HG03558 (cell line): ENCODE data around the gene HOXC6.

Experiments
- ATAC-seq: cut with Tn5 transposase; IDR thresholded peaks from one replicate; pipeline ENCODE4 v1.9.1; 2021; ENCODE audit warnings: moderate number of reproducible peaks; ENCODE audit not compliant: unreplicated experiment; ENCODE audit errors: extremely low read depth

HOXC6 gene

GRCh38 chr12:53989227-53990113 is 38.8 kb upstream of the HOXC6 start:
- no peak for ATAC-seq

DNA sequence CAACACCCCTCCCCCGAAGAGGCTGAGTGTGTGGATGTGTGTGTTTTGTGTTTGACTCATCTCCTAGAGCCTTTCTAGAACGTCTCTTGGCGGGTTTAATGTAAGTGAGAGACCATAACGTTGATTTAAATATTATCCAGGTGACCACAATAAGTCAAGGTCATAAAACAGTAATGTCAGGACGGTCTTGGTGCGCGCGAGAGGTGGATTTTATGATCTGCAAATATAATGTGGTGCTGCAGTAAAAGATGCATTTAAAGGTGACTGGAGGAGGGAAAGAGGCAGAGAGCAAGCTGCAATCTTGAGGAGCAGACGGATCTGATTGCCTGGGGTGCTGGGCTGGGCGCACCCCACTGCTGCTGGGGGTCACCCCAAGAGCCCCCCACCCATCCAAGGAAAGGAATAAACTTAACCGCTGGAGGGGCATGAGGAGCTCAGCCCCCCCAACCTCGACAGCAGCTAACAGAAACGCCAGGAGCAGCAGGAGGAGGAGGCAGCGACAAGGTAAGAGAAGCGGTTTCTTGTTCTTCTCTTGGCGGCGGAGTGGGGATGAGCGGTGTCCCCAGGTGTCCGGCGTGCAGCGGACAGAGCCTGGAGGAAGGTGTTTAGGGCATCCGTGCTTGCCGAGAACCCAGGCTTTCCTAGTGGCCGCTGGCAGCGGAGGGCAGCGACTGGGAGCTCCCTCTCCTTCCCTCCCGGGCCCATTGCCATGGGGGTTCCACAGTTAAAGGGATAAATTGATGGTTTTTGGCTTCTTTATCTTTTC is 37.7 kb upstream of the HOXC6 start:
- no peak for ATAC-seq

DNA sequence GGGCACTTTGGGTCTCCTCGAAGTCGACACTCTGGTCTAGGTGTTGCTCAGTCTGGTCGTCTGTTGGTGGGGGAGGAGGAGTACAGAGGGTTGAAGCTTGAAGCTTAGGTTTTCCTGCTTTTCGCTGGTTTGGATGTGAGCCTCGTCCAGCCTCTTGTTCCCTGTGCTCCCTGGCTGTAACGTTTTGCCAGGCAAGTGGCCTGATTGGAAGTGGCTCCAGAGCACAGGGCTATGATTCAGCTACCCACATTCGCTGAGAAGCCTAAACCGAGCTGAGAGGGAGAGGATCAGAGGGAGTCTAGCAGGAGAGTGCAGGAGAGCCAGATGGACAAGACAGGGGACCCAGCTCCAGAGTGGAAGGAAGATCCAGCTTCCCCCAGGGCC is 37.2 kb upstream of the HOXC6 start:
- ATAC-seq = no peak

DNA sequence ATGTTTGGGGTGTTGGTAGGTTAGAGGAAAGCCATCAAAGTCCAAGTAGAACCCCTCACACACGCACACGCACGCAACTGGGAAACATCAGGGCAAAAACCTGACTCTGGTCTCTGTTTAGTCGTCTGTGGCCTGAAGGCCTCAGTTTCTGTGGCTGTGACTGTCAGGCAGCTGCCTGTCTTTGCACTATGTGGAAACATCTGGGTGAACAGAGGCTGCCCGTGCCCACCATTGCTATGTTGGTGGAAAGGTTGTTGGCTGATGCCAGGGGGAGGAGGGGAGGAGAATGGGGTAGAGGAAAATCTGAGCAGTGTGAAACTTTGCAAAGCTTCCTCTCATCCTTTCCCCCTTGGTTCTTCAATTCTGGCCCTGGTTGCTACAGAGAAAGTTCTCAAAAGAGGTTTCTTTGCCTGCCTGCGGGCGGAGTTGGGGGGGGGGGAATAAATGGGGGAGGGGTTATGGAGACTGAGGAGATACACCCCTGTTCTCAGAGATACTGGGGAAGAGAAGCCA is 35.8 kb upstream of the HOXC6 start:
- ATAC-seq = no peak

DNA sequence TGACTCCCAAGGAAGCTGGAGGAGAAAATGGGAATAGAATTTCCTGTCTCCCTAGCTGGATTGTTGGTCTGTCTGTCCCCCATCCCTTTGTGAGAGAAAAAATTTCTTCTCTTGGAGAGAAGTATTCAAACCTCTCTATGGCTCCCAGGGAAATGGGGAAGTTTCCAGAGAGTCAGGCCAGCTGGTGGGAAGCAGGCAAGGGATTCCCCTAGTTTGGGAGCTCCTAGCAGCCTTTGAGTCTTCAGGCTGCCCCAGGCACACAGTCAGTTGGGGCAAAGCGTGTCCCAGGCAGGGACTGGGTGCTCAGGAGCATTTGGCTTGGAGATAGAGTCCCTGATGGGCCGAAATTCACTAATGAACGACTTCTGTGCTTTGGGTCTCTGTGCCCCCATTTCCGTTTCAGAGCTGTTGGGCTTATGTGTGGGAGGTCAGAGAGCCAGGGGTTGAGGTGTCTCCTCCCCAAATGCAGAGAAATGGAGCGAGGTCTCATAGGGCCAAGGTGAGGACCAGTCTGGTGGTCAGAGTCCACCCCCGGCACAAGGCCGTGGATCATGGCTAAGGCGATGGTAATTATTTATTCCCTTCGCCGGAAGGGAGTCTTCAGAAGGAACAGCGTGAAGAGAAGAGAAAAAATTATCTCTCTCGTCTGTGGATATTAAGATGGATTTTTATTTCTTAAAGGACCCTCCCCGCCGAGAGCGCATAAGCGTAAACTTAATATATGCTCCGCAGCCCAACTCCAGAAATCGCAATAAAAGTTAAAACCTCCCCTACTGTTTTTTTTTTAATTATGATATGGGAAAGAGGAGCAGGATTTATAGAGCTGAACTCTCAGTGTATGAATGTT is 34.9 kb upstream of the HOXC6 start:
- no peak for ATAC-seq

- ATAC-seq = no peak
Observed at GRCh38 chr12:53994009-53994263, 34.3 kb upstream of the HOXC6 start.

- ATAC-seq = no peak
Observed at GRCh38 chr12:53994264-53995001, 33.8 kb upstream of the HOXC6 start.

- ATAC-seq = no peak
Observed at GRCh38 chr12:53995002-53995377, 33.2 kb upstream of the HOXC6 start.

DNA sequence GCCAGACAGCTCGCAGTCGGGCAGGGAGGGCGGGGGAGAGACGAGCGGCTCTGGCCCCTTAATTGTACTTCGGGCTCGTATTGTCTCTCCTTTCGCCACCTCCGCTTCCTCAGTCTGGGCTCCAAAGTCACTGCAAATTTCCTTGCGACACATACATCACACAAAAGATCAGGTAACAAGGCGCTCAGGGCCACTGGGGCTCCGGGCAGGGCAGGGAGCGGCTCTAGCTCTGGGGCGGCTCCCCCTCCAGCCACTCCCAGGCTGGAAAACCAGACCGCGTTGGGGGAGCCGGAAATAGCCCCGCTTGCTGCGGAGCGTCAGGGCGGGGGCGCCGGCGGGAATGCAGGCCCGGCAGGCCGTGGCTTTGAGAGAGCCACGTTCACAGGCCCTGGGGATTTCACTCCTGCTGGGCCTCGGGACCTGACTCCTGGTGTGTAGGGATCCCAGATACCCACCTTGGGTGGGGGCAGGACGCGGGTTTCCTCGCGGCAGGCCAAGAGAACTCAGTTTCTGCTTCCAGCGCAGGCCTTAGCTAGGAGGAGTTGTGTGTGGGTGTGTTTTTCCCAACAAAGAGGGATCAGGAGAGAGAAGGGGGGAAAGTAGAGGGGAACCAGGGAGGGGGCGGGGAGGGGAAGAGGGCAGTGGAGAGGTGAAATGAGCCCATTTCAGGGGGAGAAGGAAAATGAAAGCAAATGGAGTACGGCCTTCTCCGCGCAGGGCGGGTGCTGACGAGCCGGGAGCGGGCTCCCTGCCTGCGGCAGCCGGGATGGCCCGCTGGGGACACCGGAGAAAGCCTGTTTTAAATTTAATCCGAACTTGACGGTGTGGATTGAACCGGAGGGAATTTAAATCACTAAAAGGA is 32.6 kb upstream of the HOXC6 start:
- ATAC-seq = no peak

DNA sequence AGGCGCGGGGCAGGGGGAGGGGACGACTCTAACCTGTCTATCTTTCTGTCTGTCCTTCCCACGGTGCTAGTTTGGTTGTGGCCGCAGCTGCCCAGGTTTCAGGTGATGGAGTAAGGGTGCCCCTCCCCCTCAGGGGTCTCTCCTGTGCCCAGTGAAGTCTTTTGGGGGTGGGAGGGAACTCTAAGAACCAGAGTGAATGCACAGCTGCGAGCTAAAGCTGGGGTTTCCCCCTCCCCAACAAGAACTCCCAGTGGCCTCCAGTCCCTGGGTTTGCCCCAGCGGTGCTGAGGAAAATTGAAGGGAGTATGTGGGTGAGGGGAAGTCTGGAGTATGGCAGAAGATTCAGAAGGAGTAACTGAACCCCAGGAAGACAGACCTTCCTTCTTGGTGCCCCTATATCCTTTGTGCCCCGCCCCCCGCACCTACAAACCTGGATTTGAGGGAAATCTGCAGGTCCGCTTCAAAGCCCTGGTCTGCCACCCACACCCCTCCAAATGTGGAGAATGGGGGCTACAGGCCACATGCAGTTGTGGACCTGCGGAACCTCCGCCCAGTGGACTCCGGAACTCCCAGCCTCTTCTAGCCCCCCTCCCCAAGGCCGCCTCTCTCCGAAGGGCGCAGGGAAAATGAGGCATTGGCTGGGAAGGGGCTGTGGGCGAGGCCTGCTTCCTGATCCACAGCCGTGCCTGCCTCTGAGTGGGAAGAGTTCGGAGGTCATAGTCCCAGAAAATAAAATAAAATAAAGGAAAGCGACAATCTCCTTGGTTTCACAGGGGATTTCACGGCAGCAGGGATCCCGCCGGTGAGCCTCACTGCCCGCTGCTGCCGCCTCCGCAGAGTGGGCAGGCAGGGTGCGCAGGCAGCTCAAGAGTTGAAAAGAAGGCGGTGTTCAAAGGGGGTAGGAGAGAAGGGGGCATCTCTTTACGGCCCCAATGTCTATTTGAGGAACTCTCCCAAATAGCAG is 31.7 kb upstream of the HOXC6 start:
- no peak for ATAC-seq

DNA sequence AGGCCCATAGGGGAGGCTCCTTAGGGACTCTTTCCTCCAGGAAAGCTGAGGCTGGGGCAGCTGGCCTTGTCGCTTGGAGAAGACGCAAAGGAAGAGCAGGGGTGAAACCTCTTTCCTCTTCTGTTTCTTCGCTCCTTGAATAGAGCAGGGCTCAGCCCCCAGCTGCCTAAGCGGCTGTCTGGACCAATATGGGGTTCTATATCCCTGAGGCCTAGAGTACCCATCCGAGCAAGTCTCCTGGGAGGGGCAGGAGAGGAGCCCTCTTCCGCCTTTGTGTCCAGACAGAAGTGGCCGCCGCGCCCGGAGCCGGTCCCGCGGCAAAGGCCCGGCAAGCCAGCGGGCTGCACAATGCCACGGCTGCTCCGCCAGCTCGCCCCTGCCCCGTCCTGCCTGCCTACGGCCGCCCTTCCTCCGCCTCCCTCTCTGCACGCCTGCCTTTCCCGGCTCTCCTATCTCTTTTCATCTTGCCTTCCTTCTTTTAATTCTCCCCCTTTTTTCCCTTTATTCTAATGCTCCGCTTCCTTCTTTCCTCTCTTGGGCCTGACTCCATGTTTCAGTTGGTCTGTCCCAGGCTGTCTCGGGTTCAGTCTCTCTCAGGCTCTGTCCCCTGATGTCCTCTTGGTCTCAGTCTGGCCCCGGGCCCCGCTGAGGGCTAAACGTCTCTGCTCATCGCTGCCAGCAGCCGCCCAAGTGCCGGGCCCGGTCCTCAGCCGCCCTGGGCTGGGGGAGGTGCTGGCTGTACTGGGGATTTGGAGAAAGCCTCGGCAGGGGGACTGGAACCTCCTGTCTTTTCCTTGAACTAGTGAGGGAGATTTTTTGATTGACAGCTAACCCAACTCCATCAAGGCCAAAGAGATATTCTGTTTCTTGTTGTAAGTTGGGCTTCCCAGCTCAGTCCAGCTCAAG is 30.8 kb upstream of the HOXC6 start:
- no peak for ATAC-seq

- ATAC-seq = no peak
Observed at GRCh38 chr12:53998110-53998899, 29.9 kb upstream of the HOXC6 start.

DNA sequence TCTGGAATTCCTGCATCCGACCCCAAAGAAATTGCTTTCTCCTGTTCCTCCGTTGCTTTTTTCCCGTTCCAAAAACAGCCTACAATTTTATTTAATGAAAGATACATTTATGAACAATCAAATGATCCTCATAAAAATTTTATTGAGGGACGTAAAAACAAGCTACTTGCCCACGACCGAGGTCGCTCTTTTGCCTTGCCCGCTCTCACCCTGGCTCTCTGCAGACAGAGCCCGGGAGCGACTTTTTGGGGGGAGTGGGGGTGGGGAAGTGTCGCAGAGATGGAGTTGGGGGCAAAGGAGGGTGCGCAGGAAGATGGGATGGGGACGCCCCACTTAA is 29.4 kb upstream of the HOXC6 start:
- ATAC-seq = no peak

DNA sequence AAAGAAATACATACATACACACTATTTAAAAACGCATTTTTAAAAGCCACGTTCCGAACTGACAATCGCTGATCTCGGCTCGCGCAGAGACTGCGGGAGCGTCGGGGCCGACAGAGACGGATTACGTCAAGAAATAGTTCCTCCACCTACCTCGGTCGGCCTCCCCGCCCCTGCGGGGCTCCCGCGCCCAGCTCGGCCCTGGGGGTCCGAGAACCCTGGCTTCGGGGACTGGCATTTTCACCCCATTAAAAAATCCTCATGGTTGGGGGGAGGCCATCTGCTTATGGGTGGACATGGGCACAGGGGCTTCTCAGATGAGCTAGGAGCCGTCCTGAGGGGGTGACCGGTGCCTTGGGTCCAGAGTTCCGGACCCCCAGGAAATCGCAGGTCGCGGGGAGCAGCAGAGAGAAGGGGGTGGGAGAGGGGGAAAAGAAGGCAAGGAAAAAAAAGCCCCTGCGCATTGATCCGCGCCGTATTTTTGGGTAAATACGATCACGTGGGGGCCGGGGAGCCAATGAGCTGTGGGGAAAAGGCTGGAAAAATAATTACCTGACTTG is 28.6 kb upstream of the HOXC6 start:
- no peak for ATAC-seq

- ATAC-seq = no peak
Observed at GRCh38 chr12:54000116-54001114, 27.8 kb upstream of the HOXC6 start, which contains the start of gene HOXC9. HOXC9 (plus strand) TSS chr12:54000161; CDS start chr12:54000189, 28 bp downstream.
